SK-N-SH treated with all-trans-retinoic acid at 6 μM for 48 hours (cell line): Measurements from ENCODE around the gene SFT2D1.

Experiments
- ATAC-seq: fragments of 200-7000 bp; cut with Tn5 transposase; 3 replicates; pipeline ENCODE4 v1.9.1; 2020; ENCODE audit warnings: mild to moderate bottlenecking, moderate library complexity
- ARNTL ChIP-seq: fragments of 450-650 bp; formaldehyde crosslinking; IDR thresholded peaks from 2 replicates; pipeline ENCODE4 v1.5.0; 2020; ENCODE audit warnings: low read depth, mild to moderate bottlenecking, moderate library complexity, borderline replicate concordance
- BACH2 ChIP-seq: fragments of 250-450 bp; sonication (Bioruptor Pico); IDR thresholded peaks from 2 replicates; pipeline ENCODE4 v1.9.0; 2021; ENCODE audit warnings: mild to moderate bottlenecking, borderline replicate concordance
- CSDC2 ChIP-seq: fragments of 250-450 bp; sonication (Bioruptor Pico); IDR thresholded peaks from 2 replicates; pipeline ENCODE4 v1.5.0; 2020; ENCODE audit warnings: mild to moderate bottlenecking, moderate library complexity
- CSRNP3 ChIP-seq: fragments of 250-450 bp; sonication (Bioruptor Pico); IDR thresholded peaks from 2 replicates; pipeline ENCODE4 v1.5.1; 2021; ENCODE audit warnings: mild to moderate bottlenecking, moderate library complexity
- ESRRG ChIP-seq: fragments of 250-450 bp; sonication (Bioruptor Pico); IDR thresholded peaks from 2 replicates; pipeline ENCODE4 v1.6.1; 2021; ENCODE audit warnings: mild to moderate bottlenecking
- GLIS3 ChIP-seq: fragments of 250-450 bp; sonication (Bioruptor Pico); IDR thresholded peaks from 2 replicates; pipeline ENCODE4 v1.5.0; 2020; ENCODE audit warnings: mild to moderate bottlenecking, moderate library complexity
- ISL1 ChIP-seq: fragments of 250-450 bp; sonication (Bioruptor Pico); IDR thresholded peaks from 2 replicates; pipeline ENCODE4 v2.1.2; 2022; ENCODE audit warnings: mild to moderate bottlenecking, moderate library complexity
- OSR1 ChIP-seq: fragments of 250-450 bp; sonication (Bioruptor Pico); IDR thresholded peaks from 2 replicates; pipeline ENCODE4 v1.8.0; 2022; ENCODE audit warnings: moderate library complexity, mild to moderate bottlenecking, inconsistent platforms
- RARB ChIP-seq: fragments of 250-450 bp; sonication (Bioruptor Pico); IDR thresholded peaks from 2 replicates; pipeline ENCODE4 v1.8.0; 2021; ENCODE audit warnings: mild to moderate bottlenecking, moderate library complexity
- SNAI2 ChIP-seq: fragments of 250-450 bp; sonication (Bioruptor Pico); IDR thresholded peaks from 2 replicates; pipeline ENCODE4 v1.5.0; 2020; ENCODE audit warnings: mild to moderate bottlenecking, moderate library complexity
- TCF4 ChIP-seq: fragments of 250-450 bp; sonication (Bioruptor Pico); IDR thresholded peaks from 2 replicates; pipeline ENCODE4 v1.8.0; 2021; ENCODE audit warnings: mild to moderate bottlenecking, moderate library complexity, borderline replicate concordance
- TOX ChIP-seq: fragments of 250-450 bp; sonication (Bioruptor Pico); IDR thresholded peaks from 2 replicates; pipeline ENCODE4 v1.8.0; 2021; ENCODE audit warnings: mild to moderate bottlenecking, moderate library complexity, borderline replicate concordance
- ZC3H10 ChIP-seq: fragments of 250-450 bp; sonication (Bioruptor Pico); IDR thresholded peaks from 2 replicates; pipeline ENCODE4 v1.5.1; 2021; ENCODE audit warnings: mild to moderate bottlenecking, moderate library complexity
- ZFP3 ChIP-seq: fragments of 250-450 bp; sonication (Bioruptor Pico); IDR thresholded peaks from 2 replicates; pipeline ENCODE4 v1.5.0; 2020; ENCODE audit warnings: mild to moderate bottlenecking, moderate library complexity
- ZFP30 ChIP-seq: fragments of 450-650 bp; formaldehyde crosslinking; IDR thresholded peaks from 2 replicates; pipeline ENCODE4 v1.5.0; 2022; ENCODE audit warnings: mild to moderate bottlenecking, moderate library complexity
- ZNF565 ChIP-seq: fragments of 450-650 bp; formaldehyde crosslinking; conservative IDR thresholded peaks from 2 replicates; pipeline ENCODE4 v1.5.0; 2020; ENCODE audit warnings: low read depth, mild to moderate bottlenecking, moderate library complexity
- ZNF8 ChIP-seq: fragments of 450-650 bp; formaldehyde crosslinking; IDR thresholded peaks from 2 replicates; pipeline ENCODE4 v1.5.0; 2020; ENCODE audit warnings: mild to moderate bottlenecking, moderate library complexity
- TF ChIP-seq, protein P1 (sequence below): fragments of 250-450 bp; sonication (Bioruptor Pico); IDR thresholded peaks from 2 replicates; pipeline ENCODE4 v1.5.0; 2020; ENCODE audit warnings: mild to moderate bottlenecking, moderate library complexity
- TF ChIP-seq, protein P2 (sequence below): fragments of 250-450 bp; sonication (Bioruptor Pico); IDR thresholded peaks from 2 replicates; pipeline ENCODE4 v1.8.0; 2021; ENCODE audit warnings: low read depth, mild to moderate bottlenecking, moderate library complexity, borderline replicate concordance
- TF ChIP-seq, protein P3 (sequence below): fragments of 250-450 bp; sonication (Bioruptor Pico); IDR thresholded peaks from 2 replicates; pipeline ENCODE4 v1.8.0; 2020; ENCODE audit warnings: mild to moderate bottlenecking, moderate library complexity, borderline replicate concordance

SFT2D1 gene

DNA sequence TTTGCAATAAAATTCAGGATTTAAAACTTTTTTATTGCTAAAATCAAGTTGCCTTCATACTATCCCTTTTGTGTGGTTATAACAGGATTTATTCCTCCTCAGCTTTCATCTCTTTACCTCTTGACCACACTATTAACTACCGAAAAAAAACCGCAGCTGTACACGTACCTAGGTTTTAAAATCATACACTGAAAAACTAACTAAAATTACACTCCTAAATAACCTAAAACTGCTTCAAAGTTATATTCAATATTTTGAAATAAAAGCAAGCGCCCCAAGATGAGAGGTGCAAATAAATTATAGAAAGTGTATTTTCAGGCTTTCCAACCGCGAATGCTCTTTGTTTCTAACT lies 39.0 kb upstream of the SFT2D1 start:
- ATAC-seq = no peak
- TF ChIP-seq, protein P1, sequence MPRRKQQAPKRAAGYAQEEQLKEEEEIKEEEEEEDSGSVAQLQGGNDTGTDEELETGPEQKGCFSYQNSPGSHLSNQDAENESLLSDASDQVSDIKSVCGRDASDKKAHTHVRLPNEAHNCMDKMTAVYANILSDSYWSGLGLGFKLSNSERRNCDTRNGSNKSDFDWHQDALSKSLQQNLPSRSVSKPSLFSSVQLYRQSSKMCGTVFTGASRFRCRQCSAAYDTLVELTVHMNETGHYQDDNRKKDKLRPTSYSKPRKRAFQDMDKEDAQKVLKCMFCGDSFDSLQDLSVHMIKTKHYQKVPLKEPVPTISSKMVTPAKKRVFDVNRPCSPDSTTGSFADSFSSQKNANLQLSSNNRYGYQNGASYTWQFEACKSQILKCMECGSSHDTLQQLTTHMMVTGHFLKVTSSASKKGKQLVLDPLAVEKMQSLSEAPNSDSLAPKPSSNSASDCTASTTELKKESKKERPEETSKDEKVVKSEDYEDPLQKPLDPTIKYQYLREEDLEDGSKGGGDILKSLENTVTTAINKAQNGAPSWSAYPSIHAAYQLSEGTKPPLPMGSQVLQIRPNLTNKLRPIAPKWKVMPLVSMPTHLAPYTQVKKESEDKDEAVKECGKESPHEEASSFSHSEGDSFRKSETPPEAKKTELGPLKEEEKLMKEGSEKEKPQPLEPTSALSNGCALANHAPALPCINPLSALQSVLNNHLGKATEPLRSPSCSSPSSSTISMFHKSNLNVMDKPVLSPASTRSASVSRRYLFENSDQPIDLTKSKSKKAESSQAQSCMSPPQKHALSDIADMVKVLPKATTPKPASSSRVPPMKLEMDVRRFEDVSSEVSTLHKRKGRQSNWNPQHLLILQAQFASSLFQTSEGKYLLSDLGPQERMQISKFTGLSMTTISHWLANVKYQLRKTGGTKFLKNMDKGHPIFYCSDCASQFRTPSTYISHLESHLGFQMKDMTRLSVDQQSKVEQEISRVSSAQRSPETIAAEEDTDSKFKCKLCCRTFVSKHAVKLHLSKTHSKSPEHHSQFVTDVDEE = no peak
- TF ChIP-seq ZFP3 (CRISPR knock-in tag) (no peak), ISL1 (no peak), ZFP30 (CRISPR knock-in tag) (no peak), ZNF565 (CRISPR knock-in tag) (no peak), CSDC2 (CRISPR knock-in tag) (no peak), RARB (CRISPR knock-in tag) (no peak), ZNF8 (no peak), OSR1 (CRISPR knock-in tag) (no peak), ESRRG (CRISPR knock-in tag) (no peak), BACH2 (CRISPR knock-in tag) (no peak), SNAI2 (no peak), CSRNP3 (CRISPR knock-in tag) (no peak), TOX (CRISPR knock-in tag) (no peak), ARNTL (CRISPR knock-in tag) (no peak)
- TF ChIP-seq, protein P2, sequence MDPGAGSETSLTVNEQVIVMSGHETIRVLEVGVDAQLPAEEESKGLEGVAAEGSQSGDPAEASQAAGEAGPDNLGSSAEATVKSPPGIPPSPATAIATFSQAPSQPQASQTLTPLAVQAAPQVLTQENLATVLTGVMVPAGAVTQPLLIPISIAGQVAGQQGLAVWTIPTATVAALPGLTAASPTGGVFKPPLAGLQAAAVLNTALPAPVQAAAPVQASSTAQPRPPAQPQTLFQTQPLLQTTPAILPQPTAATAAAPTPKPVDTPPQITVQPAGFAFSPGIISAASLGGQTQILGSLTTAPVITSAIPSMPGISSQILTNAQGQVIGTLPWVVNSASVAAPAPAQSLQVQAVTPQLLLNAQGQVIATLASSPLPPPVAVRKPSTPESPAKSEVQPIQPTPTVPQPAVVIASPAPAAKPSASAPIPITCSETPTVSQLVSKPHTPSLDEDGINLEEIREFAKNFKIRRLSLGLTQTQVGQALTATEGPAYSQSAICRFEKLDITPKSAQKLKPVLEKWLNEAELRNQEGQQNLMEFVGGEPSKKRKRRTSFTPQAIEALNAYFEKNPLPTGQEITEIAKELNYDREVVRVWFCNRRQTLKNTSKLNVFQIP (CRISPR knock-in tag) = no peak
- TF ChIP-seq, protein P3, sequence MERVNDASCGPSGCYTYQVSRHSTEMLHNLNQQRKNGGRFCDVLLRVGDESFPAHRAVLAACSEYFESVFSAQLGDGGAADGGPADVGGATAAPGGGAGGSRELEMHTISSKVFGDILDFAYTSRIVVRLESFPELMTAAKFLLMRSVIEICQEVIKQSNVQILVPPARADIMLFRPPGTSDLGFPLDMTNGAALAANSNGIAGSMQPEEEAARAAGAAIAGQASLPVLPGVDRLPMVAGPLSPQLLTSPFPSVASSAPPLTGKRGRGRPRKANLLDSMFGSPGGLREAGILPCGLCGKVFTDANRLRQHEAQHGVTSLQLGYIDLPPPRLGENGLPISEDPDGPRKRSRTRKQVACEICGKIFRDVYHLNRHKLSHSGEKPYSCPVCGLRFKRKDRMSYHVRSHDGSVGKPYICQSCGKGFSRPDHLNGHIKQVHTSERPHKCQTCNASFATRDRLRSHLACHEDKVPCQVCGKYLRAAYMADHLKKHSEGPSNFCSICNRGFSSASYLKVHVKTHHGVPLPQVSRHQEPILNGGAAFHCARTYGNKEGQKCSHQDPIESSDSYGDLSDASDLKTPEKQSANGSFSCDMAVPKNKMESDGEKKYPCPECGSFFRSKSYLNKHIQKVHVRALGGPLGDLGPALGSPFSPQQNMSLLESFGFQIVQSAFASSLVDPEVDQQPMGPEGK (CRISPR knock-in tag) = no peak

GRCh38 chr6:166379800-166380199 lies 37.5 kb upstream of the SFT2D1 start:
- no peak for ATAC-seq
- no peak for TF ChIP-seq ZC3H10 (CRISPR knock-in tag)
- TF ChIP-seq BACH2 (CRISPR knock-in tag) = no peak
- TF ChIP-seq, protein P3 (CRISPR knock-in tag) = no peak
- no peak for TF ChIP-seq TCF4 (CRISPR knock-in tag)
- no peak for TF ChIP-seq TOX (CRISPR knock-in tag)
- TF ChIP-seq OSR1 (CRISPR knock-in tag) = no peak
- TF ChIP-seq ZFP3 (CRISPR knock-in tag) = no peak
- no peak for TF ChIP-seq ZNF8
- TF ChIP-seq CSDC2 (CRISPR knock-in tag) = no peak
- no peak for TF ChIP-seq ESRRG (CRISPR knock-in tag)
- no peak for TF ChIP-seq ZNF565 (CRISPR knock-in tag)
- no peak for TF ChIP-seq CSRNP3 (CRISPR knock-in tag)
- no peak for TF ChIP-seq GLIS3 (CRISPR knock-in tag)
- TF ChIP-seq RARB (CRISPR knock-in tag) = no peak
- TF ChIP-seq, all 23 proteins: peak for 0
